Measurements from ENCODE around the gene KRTAP5-9. TPM values are rescaled to one million over a fixed set of nuclear protein-coding genes. Genes with fewer than 3 reads are reported as not detected.

The KRTAP5-9 gene
- total and polyA plus RNA-seq, 2 of the 8 experiments (the other 6 are each of a cell fraction or from before 2014, with no cell fraction given), result 0.11 TPM; not detected in 1

GRCh38 chr11:71558996-71559395 lies 10.8 kb downstream of the KRTAP5-9 start:
- H3K4me1 ChIP-seq (replicated peaks in 1 of 4; ENCODE audit: control insufficient read depth in 3 of 4, insufficient read depth in 4 of 4, low read length in 3 of 4), result peaks cover 0 to 2% (median under 1%) of the 10 kb centered on the region in 4 experiments; a peak in 3 of 7 replicates
- no peak overlapping the region for H2BK12ac ChIP-seq (ENCODE audit: low read depth, low read length)
- no peak overlapping the region for H4K8ac ChIP-seq (ENCODE audit: extremely low read depth, insufficient read depth, low read length)
- H2BK120ac ChIP-seq (replicated peaks; ENCODE audit: low read depth, low read length), result no peak overlapping the region
- 69% methylated on average over 1 of the region's 1 CpG; no CpG with 5 or more reads in 1 of the 2 experiments for WGBS, 2 experiments (ENCODE audit: extremely low coverage in 1 of 2, insufficient coverage in 1 of 2, insufficient read length in 1 of 2, insufficient replicate concordance in 2 of 2, low coverage in 1 of 2, low lambda C conversion rate in 2 of 2, missing lambda C conversion rate in 1 of 2)
- H3K23me2 ChIP-seq (ENCODE audit: low read depth, low read length), result peaks cover 2% of the 10 kb centered on the region; the same call in 1 of the 2 replicates
- no peak overlapping the region for H3K9ac ChIP-seq (replicated peaks in 1 of 4; ENCODE audit: extremely low read depth in 1 of 4, low read depth in 3 of 4, low read length in 3 of 4)
- no peak overlapping the region for H4K5ac ChIP-seq (ENCODE audit: insufficient read length, low read depth, low read length)
- no peak overlapping the region for H3K23ac ChIP-seq (ENCODE audit: insufficient read length)
- DNase-seq (ENCODE audit: low read depth in 1 of 2, low spot score in 2 of 2), result no peak
- H2BK15ac ChIP-seq (ENCODE audit: low read length), result no peak overlapping the region
- POLR2A ChIA-PET (ENCODE audit: partially characterized antibody), result no interaction called here
- H2AK5ac ChIP-seq (ENCODE audit: low read depth, low read length), result no peak overlapping the region
- no peak overlapping the region for H3K27ac ChIP-seq (ENCODE audit: low read depth, low read length)
- H3K56ac ChIP-seq (replicated peaks; ENCODE audit: insufficient read length, low read depth, low read length), result no peak overlapping the region
- no peak overlapping the region for H3K4me2 ChIP-seq (ENCODE audit: insufficient read depth in 1 of 2, low read depth in 2 of 2, low read length in 2 of 2)
- no peak overlapping the region for H2BK20ac ChIP-seq (ENCODE audit: low read length)
- H3K9me3 ChIP-seq (ENCODE audit: insufficient read depth in 2 of 2, low read depth in 1 of 2, low read length in 1 of 2), result peaks cover 6 to 8% of the 10 kb centered on the region in 2 experiments; a peak in 2 of 4 replicates
- H3K18ac ChIP-seq (ENCODE audit: extremely low read depth, low read length), result no peak overlapping the region
- no peak overlapping the region for H2BK5ac ChIP-seq (ENCODE audit: low read depth, low read length)
- FAIRE-seq, result no peak
- H4K20me1 ChIP-seq (replicated peaks in 1 of 2; ENCODE audit: control insufficient read depth in 1 of 2, insufficient read depth in 2 of 2, low read length in 2 of 2), result no peaks in the 10 kb centered on the region
- H3K36me3 ChIP-seq (ENCODE audit: control insufficient read depth in 2 of 4, insufficient read depth in 4 of 4, low read length in 3 of 4), result no peaks in the 10 kb centered on the region
- no peak overlapping the region for H3K4me3 ChIP-seq (ENCODE audit: extremely low read depth in 1 of 4, insufficient read depth in 2 of 4, low read depth in 3 of 4, low read length in 4 of 4)
- H3K4ac ChIP-seq (replicated peaks; ENCODE audit: insufficient read length, low read depth, low read length), result no peak overlapping the region
- no peak overlapping the region for H2AFZ ChIP-seq (ENCODE audit: low read length)
- H3K14ac ChIP-seq (ENCODE audit: insufficient read length), result no peak overlapping the region
- CTCF ChIA-PET (ENCODE audit: partially characterized antibody), result no interaction called here
- H4K91ac ChIP-seq (replicated peaks; ENCODE audit: insufficient read length, low read length), result no peak overlapping the region
- no peaks in the 10 kb centered on the region for H3K27me3 ChIP-seq (replicated peaks in 1 of 4; ENCODE audit: control insufficient read depth in 3 of 4, extremely low read depth in 1 of 4, insufficient read depth in 3 of 4, low read length in 3 of 4)
- H3K79me1 ChIP-seq (ENCODE audit: low read depth, low read length), result no peaks in the 10 kb centered on the region
- H3K79me2 ChIP-seq (ENCODE audit: control insufficient read depth in 1 of 2, insufficient read depth in 2 of 2, low read length in 2 of 2), result no peaks in the 10 kb centered on the region
- TF ChIP-seq NANOG (IDR thresholded peaks at IDR 0.05; ENCODE audit: insufficient read depth, low read depth, low read length, poor library complexity, severe bottlenecking) (no peak), SP2 (IDR thresholded peaks at IDR 0.05; ENCODE audit: low read length) (no peak), TEAD4 (IDR thresholded peaks at IDR 0.05; ENCODE audit: low read depth, low read length) (no peak), CTCF (IDR thresholded peaks at IDR 0.05; ENCODE audit: control extremely low read depth in 1 of 3, insufficient read depth in 1 of 3, low read depth in 1 of 3, low read length in 3 of 3) (no peak), HDAC6 (IDR thresholded peaks at IDR 0.05; ENCODE audit: low read depth, low read length) (no peak), POLR2A (IDR thresholded peaks at IDR 0.05; ENCODE audit: control extremely low read depth in 1 of 2, low read depth in 2 of 2, low read length in 2 of 2) (no peak), SP1 (IDR thresholded peaks at IDR 0.05; ENCODE audit: low read depth, low read length) (no peak), NRF1 (IDR thresholded peaks at IDR 0.05; ENCODE audit: low read depth, low read length) (no peak), HDAC2 (IDR thresholded peaks at IDR 0.05; ENCODE audit: borderline replicate concordance in 1 of 2, low read depth in 2 of 2, low read length in 2 of 2) (no peak), RAD21 (IDR thresholded peaks at IDR 0.05 in 1 of 2, conservative IDR thresholded peaks at IDR 0.05 in 1 of 2; ENCODE audit: low read depth in 2 of 2, low read length in 2 of 2) (no peak), EP300 (IDR thresholded peaks at IDR 0.05; ENCODE audit: borderline replicate concordance in 1 of 2, low read depth in 2 of 2, low read length in 2 of 2) (no peak)

Measured in H1 (cell line).